GM03348 (cell line): ENCODE results near the gene AK4.
"Not testable (repeated sequence)": the region's sequence is repeated elsewhere in the genome, so short reads cannot be mapped to it uniquely, and the experiment has no call there.

Source experiments
- DNase-seq: peaks from one replicate; pipeline ENCODE4 v3.0.0; 2012; ENCODE audit warnings: low spot score

Gene AK4

DNA sequence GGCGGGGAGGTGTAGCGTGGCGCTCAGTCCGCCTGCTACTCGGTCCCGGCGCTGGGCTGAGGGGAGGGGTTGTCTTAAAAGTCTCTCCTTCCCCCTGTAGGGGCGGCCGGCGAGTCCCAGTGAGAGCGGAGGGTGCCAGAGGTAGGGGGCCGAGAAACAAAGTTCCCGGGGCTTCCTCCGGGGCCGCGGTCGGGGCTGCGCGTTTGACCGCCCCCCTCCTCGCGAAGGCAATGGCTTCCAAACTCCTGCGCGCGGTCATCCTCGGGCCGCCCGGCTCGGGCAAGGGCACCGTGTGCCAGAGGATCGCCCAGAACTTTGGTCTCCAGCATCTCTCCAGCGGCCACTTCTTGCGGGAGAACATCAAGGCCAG lies at the start of gene AK4:
TSS of gene AK4 (plus strand) at position 26 of the 370 bp plus-strand sequence. CDS start at position 231, 205 bp downstream.
- not testable (repeated sequence) for DNase-seq

DNA sequence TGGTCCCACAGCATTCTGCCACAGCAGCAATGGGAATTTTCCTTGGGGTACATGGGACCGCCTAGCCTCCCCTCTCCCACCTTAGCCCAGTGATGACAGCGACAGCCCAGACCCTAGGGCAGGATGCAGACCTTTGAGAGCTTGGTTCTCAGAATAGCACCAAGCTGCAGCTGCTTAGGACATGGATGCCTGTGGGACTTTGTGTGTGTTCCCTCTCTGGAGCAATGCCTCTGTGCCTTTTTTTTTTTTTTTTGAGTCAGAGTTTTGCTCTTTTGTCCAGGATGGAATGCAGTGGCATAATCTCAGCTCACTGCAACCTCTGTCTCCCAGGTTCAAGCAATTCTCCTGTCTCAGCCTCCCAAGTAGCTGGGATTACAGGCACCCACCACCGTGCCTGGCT lies 44.2 kb upstream of the AK4 start:
- DNase-seq = no peak

DNA sequence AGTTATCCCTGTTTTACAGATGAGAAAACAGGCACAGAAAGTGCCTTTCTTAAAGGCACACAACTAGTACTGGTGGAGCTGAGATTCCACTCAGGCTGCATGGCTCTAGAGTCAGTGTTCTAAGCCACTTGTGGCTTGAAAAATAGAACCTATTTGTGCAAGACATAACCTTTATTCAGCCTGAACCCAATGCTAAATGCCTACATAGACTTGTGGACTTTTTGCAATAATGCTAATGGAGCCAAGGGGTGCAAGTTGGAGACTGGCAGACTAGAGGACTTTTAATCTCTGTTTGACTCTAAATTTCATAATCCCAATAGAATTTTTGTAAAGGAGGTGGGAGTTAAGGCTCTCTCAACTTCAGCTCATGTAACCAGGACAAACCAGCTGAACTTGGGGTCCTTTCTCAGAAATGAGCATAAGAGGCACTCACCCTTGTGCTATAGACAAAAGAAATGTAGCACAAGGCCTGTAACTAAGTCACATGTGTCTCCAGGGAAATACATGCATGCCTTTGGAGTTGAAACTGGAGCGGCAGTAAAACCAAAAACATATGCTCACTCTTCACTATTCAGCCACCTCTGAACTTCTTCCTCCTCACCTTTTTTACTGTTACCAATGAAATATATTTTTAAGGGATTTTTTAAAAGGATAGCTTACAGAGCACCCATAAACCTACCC lies 43.0 kb upstream of the AK4 start:
- peak; percentile 23 for DNase-seq

DNA sequence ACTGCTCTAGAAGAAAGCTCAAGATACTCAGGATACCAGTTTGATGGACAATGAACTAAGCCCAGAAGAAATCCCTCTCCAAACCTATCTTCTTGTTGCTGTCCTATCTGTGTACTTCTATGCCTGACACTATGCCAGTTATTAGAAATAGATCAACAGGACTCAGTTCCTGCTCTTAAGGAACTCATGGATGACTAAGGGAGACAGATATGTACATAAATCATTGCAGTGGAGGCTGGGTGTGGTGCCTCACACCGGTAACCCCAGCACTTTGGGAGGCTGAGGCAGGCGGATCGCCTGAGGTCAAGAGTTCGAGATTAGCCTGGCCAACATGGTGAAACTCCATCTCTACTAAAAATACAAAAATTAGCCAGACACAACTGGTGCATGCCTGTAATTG lies 42.4 kb upstream of the AK4 start:
- no peak for DNase-seq

DNA sequence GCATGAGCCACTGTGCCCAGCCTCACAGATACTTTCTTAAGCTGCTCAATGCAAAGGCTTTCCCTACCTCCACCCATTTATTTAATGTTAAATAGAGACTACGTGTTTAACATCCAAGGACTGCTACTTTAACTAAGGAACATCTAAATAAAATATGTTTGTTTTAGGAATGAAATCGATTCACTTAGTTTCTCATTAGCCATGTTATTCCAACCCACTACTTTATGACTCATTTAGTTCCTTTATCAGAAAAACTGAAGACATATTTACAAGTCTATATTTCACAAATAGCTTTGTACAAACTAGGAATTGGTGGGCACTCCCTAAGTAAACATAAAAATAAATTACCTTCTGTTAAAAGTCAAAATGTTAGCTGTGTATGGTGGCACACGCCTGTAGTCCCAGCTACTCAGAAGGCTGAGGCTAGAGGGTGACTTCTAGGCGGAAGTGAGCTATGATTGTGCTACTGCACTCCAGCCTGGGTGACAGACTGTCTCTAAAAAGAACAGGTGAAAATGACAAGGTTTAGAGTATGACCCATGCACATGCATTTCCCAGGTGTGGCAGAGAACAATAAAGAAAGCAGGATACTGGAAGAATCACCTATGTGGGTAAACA lies 39.9 kb upstream of the AK4 start:
- no peak for DNase-seq

DNA sequence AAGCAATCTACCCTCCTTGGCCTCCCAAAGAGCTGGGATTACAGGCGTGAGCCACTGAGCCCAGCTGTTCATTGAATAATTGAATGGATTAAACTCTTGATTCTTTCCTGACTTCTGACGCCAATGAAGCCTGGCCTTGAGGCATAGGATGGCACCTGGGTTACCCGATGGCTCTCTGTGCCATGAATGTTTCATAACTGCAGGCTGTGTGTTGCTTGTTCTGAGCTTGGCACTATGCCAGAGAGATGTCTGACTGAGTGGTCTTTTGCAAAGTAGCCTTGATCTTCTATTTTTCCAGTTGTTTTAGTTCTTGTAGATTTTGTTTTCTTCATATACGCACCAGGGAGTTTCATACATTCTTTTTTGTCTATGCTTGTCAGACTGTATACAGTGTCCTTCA lies 38.5 kb upstream of the AK4 start:
- no peak for DNase-seq

DNA sequence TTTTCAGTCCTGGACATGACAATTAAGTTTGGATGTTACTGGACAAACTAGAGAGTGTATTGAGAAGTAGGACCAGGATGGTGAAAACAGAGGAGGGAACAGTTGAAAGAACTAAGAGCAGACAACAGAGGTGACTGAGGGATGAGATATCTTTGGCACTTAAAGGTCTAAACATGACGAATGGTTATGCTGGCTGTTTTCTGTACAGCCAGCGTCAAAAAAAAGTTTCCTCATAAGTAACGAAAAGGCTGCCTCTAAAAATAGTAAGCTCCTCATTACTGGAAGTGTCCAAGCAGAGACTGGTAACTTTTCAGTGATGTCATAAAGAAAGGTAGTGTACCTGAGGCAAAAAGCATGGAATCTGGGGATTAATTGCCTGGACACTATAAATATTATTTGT lies 35.2 kb upstream of the AK4 start:
- DNase-seq = no peak

DNA sequence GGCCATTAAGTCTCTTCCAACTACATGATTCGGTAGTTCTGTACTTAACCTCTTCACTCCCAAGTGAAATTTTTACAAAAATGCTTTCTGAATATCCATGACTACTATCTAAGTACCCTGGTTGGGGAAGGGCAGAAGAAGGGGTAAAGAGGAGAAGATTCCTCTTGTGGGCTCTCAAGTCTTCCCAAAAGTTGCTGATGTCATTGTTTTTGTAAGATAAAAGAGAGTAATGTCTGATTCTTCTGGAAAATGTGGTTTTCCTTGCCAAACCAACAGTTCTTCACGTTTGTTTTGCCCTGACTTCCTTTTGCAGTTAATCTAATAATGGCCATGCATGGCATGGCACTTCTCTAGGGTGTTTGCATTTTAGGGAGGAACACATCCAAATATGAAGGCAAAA lies 34.7 kb upstream of the AK4 start:
- DNase-seq = no peak

DNA sequence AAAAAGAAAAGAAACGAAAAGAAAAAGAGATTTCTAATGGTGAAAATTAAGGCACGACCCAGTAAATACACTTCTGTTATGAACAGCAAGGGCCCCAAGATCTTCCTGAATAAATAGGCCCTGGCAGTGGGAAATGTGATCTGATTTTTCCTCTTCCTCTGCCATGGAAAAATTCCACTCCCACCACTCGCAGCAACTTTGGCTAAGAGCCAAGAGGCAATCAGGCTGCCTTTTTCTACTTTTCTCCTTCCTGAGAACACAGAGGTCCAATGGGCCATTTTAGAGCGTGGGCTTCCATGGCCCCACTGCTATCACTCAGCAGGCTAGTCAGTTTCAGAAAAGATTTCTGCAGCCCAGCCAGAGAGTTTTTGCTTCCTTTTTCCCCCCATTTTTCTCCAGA lies 33.7 kb upstream of the AK4 start:
- DNase-seq = no peak

DNA sequence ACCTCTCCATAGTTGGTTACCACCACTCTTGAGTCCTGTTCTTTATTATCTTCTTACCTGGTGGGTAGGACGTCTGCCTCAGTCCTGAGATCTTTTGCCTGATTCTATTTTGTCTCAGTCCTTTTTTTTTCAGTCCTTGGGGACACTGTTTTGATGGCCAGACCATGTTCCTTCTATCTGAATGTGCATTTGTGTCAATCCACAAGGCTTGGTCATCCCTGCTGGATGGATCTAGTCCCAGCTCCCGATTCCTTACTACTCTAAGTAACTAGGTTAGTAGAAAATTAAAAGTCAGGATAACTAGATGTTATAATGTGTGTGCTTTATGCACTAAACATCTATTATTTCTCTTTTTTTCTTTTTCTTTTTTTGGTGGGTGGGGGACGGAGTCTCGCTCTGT lies 28.1 kb upstream of the AK4 start:
- DNase-seq = peak; percentile 61

DNA sequence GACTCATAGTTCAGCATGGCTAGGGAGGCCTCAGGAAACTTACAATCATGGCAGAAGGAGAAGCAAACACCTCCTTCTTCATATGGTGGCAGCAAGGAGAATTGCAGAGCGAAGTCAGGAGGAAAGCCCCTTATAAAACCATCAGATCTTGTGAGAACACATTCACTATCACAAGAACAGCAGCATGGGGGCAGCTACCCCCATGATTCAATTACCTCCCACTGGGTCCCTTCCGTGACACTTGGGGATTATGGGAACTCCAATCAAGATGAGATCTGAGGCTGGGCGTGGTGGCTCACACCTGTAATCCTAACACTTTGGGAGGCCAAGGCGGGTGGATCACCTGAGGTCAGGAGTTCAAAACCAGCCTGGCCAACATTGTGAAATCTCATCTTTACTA lies 18.9 kb upstream of the AK4 start:
- DNase-seq = not testable (repeated sequence)

DNA sequence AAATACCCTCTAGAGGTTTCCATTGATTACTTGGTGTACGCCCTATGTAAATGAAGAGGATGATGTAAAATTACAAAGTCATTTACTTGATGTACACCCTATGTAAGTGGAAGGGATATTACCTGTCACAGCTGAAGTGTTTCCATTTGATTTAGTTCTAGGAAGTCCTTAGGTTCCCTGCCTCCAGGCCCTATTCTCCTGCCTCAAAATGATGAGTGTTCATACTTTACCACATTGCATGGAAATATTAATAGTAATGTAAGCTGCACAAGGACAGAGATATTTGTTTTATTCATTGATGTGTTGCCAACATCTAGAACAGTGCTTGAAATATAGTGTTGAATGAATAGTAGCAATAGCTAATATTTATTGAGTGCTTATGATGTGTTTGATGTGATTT lies 9.5 kb upstream of the AK4 start:
- DNase-seq = no peak

DNA sequence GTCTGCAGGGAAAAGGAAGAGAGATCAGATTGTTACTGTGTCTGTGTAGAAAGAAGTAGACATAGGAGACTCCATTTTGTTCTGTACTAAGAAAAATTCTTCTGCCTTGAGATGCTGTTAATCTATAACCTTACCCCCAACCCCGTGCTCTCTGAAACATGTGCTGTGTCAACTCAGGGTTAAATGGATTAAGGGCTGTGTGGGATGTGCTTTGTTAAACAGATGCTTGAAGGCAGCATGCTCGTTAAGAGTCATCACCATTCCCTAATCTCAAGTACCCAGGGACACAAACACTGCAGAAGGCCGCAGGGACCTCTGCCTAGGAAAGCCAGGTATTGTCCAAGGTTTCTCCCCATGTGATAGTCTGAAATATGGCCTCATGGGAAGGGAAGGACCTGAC lies 8.2 kb upstream of the AK4 start:
- DNase-seq = not testable (repeated sequence)

DNA sequence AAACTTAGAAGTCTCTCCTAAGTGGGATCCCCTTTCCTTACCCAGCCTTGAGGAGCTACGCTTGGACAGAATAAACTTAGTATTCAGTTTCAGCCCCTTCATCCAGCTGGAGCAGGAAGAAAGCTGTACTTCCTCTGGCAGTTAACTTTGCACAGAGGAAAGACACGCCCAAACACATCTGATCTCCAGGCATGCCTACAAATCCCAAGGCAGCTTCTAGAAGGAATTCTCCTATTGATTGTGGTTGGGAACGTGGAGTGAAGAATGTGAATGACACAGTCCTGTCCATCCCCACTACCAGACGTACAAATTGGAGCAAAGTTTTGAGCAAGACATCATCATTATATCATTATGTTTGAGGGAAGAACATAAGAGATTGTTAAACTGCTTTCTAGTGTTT lies 6.6 kb upstream of the AK4 start:
- DNase-seq = peak; percentile 77

DNA sequence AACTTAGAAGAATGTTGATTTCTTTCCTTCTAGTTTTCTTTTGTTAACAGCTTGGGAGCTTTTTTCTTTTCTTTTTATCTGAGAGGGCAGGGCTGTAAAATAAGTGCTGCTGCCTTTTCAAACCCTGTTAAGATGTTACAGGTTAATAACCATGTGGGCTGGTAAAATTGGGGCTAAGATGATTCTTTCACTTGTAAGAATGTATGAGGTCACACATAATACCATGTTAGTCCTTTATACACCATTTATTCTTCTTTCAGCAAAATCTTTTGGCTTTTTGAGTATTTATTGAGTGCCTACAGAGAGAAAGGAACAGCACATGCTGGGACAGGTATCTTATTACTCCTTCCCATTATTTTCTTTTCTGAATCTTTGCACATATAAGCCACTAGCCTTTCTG lies 6.1 kb upstream of the AK4 start:
- no peak for DNase-seq

DNA sequence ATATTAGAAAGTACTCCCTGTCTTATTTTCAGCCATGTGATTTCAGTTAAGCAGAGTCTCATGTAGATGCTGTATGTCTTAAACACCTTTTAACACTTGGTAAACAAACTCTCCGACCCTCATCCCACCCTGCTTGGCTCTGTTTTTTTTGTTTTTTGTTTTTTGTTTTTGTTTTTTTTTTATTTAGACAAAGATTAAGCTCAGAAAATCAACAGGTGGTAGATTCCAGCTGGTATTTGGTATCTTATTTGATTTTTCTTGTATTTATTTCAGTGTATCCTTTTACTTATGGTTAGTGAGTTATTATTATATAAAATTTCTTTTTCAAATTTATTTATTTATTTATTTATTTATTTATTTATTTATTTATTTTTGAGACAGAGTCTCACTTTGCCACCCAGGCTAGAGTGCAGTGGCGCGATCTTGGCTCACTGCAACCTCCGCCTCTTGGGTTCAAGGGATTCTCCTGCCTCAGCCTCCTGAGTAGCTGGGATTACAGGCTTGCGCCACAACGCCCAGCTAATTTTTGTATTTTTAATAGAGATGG lies 4.8 kb upstream of the AK4 start:
- not testable (repeated sequence) for DNase-seq

DNA sequence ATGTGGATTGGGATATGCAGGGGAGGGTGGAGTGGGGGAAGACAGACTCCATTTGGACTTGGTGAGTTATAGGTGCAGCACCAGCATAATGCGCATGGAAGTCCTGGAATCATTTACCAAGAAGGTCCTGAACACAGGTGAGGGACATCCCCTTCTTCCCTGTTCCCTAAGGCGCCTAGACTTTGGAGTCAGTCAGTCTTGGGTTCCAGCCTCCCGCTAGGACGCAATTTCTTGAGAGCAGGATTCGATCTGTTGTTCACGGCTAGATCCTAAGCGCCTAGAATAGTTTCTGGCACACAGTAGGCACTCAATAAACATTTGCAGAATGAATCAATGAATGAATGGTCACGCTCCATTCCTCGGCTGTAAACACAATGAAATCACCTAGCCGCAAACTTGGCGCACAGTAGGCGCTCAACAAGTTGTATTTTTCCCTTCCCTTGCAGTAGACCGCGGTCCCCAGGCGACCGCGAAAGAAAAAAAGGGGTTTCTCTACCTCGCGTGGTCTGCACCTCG lies 1.0 kb upstream of the AK4 start:
- DNase-seq = no peak

DNA sequence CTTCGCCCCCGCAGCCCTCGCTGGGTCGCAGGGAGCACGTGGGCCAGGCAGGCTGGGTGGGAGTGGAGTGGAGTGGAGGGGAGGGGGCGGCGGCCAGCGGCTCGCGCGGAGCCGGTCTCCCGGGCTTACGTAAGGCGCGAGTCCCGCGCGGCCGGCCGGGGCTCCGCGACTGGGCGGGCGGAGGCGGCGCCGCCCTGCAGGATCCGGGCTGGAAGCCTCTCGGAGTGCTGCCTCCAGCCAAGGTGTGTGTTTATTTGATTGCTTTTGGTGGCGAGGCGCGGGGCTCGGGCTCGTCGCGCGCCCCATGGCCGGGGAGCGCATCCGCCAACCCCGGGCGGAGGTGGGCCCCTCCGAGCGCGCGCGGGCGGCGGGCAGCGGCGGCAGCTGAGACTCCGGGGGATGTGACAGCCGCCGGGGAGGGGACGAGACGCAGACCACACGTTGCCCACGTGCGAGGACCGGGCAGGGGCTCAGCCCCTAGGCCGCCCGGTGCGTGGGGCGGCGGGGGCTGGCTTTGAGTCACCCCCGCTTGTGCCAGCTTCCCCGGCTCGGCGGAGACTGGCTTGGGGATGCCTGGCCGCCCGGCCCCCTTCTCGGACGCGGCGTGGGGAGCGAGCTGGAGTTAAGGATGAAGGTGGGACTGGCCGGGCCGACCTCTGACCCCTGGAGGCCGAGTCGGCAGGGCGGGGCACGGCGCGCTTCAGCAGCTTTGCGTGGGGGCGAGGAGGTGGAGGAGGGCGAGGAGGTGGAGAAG lies 402 bp upstream of the AK4 start:
- DNase-seq = peak; percentile 84

DNA sequence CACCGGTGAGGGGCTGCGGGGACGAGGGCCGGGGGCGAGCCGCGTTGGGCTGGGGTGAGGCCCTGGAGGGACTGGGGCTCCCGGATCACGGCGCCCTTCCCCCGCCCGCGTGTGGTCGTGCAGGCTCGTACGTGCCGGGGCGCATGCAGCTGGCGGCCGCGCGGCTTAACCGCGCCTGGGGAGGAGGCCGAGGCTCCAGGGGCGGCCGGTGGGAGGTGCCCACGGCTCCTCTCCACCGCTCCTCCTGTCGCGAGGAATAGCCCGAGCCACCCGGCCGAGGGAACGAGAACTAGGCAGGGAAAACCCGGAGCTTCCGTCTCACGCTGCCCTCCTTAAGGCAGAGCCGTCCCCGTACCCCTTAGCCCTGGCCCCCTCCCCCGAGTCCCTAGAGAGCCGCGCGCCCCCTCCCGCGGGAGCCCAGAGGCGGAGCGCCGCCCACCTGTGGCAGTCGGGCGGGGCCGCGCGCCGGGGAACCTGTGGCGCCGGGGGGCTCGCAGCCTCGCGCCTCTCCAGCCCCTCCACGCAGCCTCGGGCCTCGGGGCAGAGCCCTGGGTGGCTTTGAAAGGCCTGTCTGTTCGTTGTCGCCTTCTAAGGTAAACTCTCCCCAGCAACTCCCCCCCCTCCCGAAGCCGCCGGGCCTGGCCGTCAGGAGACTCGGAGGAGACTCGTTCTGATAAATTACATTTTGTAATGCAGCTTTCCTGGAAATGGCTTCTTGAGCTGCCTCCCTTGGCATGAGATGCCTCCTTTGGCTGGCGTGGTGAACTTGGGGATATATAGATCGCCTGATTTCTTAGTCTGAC lies 746 bp downstream of the AK4 start:
- DNase-seq = peak; percentile 88

DNA sequence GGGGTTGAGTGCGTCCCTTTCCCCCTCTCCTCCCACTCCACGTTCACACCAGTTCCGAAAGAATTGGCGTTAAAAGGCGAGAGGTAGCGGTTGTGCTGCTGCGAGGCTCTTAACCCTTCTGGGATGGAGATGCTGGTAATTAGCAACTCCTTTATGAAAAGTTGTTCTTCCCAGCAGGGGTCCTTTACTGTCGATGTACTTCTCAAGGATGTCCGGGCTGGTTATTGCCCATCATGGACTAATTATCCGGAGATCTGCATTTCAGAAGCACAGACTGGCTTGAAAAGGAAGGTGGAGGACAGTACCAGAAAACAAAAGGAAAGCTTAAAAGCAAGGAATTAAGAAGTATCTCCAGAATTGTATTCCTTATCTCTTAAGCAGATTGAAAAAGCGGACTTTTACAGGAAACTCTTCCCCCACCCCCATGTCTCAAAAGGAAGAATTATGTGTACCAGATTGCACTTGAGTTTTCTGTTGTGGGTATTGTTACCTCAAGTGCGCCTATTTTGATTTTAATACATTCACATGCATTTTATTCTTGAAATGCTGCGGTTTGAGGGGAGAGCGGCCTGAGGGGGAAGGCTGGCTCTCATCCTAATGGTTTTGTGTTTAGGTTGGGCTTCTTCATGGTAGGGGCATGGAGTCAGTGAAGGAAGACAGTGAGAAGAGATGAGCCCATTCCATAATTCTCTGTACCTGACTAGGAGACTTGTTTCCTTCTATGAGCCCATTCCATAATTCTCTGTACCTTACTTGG lies 1.5 kb downstream of the AK4 start:
- DNase-seq = no peak

DNA sequence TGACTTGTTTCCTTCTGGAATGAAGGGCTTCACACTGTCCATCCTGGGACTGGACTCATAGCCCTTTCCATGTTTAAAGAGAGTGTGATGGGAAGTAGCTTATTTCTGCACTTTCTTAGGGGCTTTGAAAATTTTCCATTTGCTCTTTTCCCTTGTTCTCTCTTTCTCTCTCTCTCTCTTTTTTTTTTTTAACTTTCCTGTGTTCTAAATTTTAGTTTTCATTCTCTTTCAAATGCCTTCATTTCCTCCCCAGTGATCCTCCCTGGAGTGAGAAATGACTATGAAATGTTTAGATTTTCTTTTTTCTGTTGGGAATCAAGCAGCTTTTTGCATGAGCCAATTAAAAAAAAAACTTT lies 2.1 kb downstream of the AK4 start:
- no peak for DNase-seq
